Superior temporal gyrus (tissue), 1 donor: Measurements from ENCODE around the gene STARD9.
"Not testable (repeated sequence)": the region's sequence is repeated elsewhere in the genome, so short reads cannot be mapped to it uniquely, and the experiment has no call there.

Source experiments
- DNase-seq: peaks from one replicate; pipeline ENCODE4 v3.0.0-alpha.2; 2016; ENCODE audit errors: extremely low spot score

The STARD9 gene

GRCh38 chr15:42590619-42591237, 15.3 kb downstream of the STARD9 start:
- DNase-seq, result no peak

GRCh38 chr15:42591238-42591934, 16.0 kb downstream of the STARD9 start:
- no peak for DNase-seq

- DNase-seq, result no peak
Observed at GRCh38 chr15:42592716-42593115, 17.3 kb downstream of the STARD9 start.

- no peak for DNase-seq
Observed at GRCh38 chr15:42593143-42593542, 17.7 kb downstream of the STARD9 start.

- DNase-seq, result no peak
Observed at GRCh38 chr15:42594095-42594494, 18.7 kb downstream of the STARD9 start.

- DNase-seq, result no peak
Observed at GRCh38 chr15:42595626-42596240, 20.3 kb downstream of the STARD9 start.

- DNase-seq, result not testable (repeated sequence)
Observed at GRCh38 chr15:42601316-42601715, 25.9 kb downstream of the STARD9 start.

GRCh38 chr15:42602501-42602900, 27.1 kb downstream of the STARD9 start:
- no peak for DNase-seq

GRCh38 chr15:42603978-42604377, 28.6 kb downstream of the STARD9 start:
- no peak for DNase-seq

GRCh38 chr15:42604894-42605744, 29.7 kb downstream of the STARD9 start:
- DNase-seq, result no peak

- no peak for DNase-seq
Observed at GRCh38 chr15:42605796-42606195, 30.4 kb downstream of the STARD9 start.

- no peak for DNase-seq
Observed at GRCh38 chr15:42608110-42608531, 32.7 kb downstream of the STARD9 start.

- DNase-seq, result no peak
Observed at GRCh38 chr15:42608752-42609488, 33.5 kb downstream of the STARD9 start.

GRCh38 chr15:42611532-42611931, 36.1 kb downstream of the STARD9 start:
- no peak for DNase-seq

GRCh38 chr15:42612367-42612912, 37.0 kb downstream of the STARD9 start:
- DNase-seq, result no peak

- no peak for DNase-seq
Observed at GRCh38 chr15:42616107-42616506, 40.7 kb downstream of the STARD9 start.

- no peak for DNase-seq
Observed at GRCh38 chr15:42619656-42620371, 44.4 kb downstream of the STARD9 start.

GRCh38 chr15:42621386-42621785, 46.0 kb downstream of the STARD9 start:
- DNase-seq, result no peak

GRCh38 chr15:42621996-42622925, 46.9 kb downstream of the STARD9 start:
- DNase-seq, result no peak
